Measurements from ENCODE around the gene FOXA3. TPM values are rescaled to one million over a fixed set of nuclear protein-coding genes. Genes with fewer than 3 reads are reported as not detected.
A peak's percentile ranks its signal among the peaks of the same experiment; 100 is the strongest.

The FOXA3 gene
- total RNA-seq, 6 experiments from 2014 or later: 18.2 to 36.1 (median 25.3) TPM

GRCh38 chr19:45828945-45829344 is 35.2 kb upstream of the FOXA3 start:
- no CpG with 5 or more reads among the region's 16 CpGs for WGBS (ENCODE audit: insufficient coverage, low coverage, low lambda C conversion rate, missing lambda C conversion rate)
- intact Hi-C loops (cut with DNase I): loop anchor here in 1 of 2 donors (10.0 kb wide), 1 partner anchor 186 kb away; no protein-coding TSS in a partner anchor
- Histone ChIP-seq H3K27ac (no peak overlapping the region), H3K4me3 (no peak overlapping the region), H3K4me1 (no peaks in the 10 kb centered on the region), H3K9me3 (no peaks in the 10 kb centered on the region), H3K27me3 (no peaks in the 10 kb centered on the region), H3K36me3 (peaks cover 0 to 89% (median 51%) of the 10 kb centered on the region in 4 donors)
- no peak for ATAC-seq
- TF ChIP-seq, protein P1, sequence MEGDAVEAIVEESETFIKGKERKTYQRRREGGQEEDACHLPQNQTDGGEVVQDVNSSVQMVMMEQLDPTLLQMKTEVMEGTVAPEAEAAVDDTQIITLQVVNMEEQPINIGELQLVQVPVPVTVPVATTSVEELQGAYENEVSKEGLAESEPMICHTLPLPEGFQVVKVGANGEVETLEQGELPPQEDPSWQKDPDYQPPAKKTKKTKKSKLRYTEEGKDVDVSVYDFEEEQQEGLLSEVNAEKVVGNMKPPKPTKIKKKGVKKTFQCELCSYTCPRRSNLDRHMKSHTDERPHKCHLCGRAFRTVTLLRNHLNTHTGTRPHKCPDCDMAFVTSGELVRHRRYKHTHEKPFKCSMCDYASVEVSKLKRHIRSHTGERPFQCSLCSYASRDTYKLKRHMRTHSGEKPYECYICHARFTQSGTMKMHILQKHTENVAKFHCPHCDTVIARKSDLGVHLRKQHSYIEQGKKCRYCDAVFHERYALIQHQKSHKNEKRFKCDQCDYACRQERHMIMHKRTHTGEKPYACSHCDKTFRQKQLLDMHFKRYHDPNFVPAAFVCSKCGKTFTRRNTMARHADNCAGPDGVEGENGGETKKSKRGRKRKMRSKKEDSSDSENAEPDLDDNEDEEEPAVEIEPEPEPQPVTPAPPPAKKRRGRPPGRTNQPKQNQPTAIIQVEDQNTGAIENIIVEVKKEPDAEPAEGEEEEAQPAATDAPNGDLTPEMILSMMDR (IDR thresholded peaks at IDR 0.05): no peak
- TF ChIP-seq POLR2A (IDR thresholded peaks at IDR 0.05): no peak
- DNase-seq: no peak

- peaks cover 0 to 94% (median 48%) of the 10 kb centered on the region in 4 donors for H3K36me3 ChIP-seq
- peak in 1 of 4 donors; percentile 27 for ATAC-seq
- H3K27me3 ChIP-seq: no peaks in the 10 kb centered on the region
- intact Hi-C loops (cut with DNase I): no loop called here
- H3K4me1 ChIP-seq: no peaks in the 10 kb centered on the region
- no peak overlapping the region for H3K4me3 ChIP-seq
- peak in 1 of 3 donors; percentile 37 for DNase-seq
- TF ChIP-seq, protein P1 (IDR thresholded peaks at IDR 0.05): no peak
- TF ChIP-seq POLR2A (IDR thresholded peaks at IDR 0.05): no peak
- no peak overlapping the region for H3K27ac ChIP-seq
- H3K9me3 ChIP-seq: no peaks in the 10 kb centered on the region
- 85% methylated on average over 3 of the region's 7 CpGs for WGBS (ENCODE audit: insufficient coverage, low coverage, low lambda C conversion rate, missing lambda C conversion rate)
Measured at GRCh38 chr19:45834970-45835369, 29.2 kb upstream of the FOXA3 start.

- 90% methylated on average over 3 of the region's 14 CpGs for WGBS (ENCODE audit: insufficient coverage, low coverage, low lambda C conversion rate, missing lambda C conversion rate)
- Histone ChIP-seq H3K27ac (no peak overlapping the region), H3K4me1 (no peaks in the 10 kb centered on the region), H3K27me3 (no peaks in the 10 kb centered on the region), H3K9me3 (no peaks in the 10 kb centered on the region), H3K36me3 (peaks cover 0 to 93% (median 43%) of the 10 kb centered on the region in 4 donors), H3K4me3 (no peak overlapping the region)
- TF ChIP-seq, protein P1 (IDR thresholded peaks at IDR 0.05): no peak
- no peak for TF ChIP-seq POLR2A (IDR thresholded peaks at IDR 0.05)
- intact Hi-C loops (cut with DNase I): no loop called here
- ATAC-seq: no peak
- peak in 1 of 3 donors; percentile 16 for DNase-seq
Measured at GRCh38 chr19:45842198-45842597, 21.9 kb upstream of the FOXA3 start.

DNA sequence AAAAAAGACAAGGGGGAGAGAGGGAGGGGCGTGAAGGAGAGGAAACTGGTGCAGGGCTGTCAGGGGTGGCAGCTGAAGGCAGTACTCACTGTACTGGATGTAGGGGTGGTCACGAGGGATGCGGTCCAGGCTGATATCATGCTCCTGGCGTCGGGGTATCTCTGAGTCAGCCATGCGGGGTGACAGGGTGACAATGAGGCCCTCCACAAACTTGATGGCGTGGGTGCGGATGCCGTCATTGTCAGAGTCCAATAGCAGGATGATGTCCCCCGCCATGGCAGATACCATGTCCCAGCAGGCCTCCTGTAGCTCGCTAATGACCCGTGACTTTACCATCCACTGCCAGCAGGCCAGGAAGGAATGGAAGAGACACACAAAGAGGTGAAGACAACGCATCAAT is 16.5 kb upstream of the FOXA3 start:
- peaks cover 6 to 96% (median 46%) of the 10 kb centered on the region in 4 donors for H3K36me3 ChIP-seq
- intact Hi-C loops (cut with DNase I): no loop called here
- 91% methylated on average over 8 of the region's 13 CpGs for WGBS (ENCODE audit: insufficient coverage, low coverage, low lambda C conversion rate, missing lambda C conversion rate)

More for the DNA sequence above, 16.5 kb upstream of the FOXA3 start:
- H3K4me1 ChIP-seq: no peaks in the 10 kb centered on the region
- H3K9me3 ChIP-seq: no peaks in the 10 kb centered on the region
- H3K27ac ChIP-seq: no peak overlapping the region
- peak in 1 of 3 donors; percentile 24 for DNase-seq
- H3K4me3 ChIP-seq: no peak overlapping the region
- no peak for TF ChIP-seq POLR2A (IDR thresholded peaks at IDR 0.05)
- TF ChIP-seq, protein P1 (IDR thresholded peaks at IDR 0.05): no peak
- H3K27me3 ChIP-seq: no peaks in the 10 kb centered on the region
- ATAC-seq: no peak
